Activated CD8-positive, alpha-beta memory T cell treated with anti-CD3 and anti-CD28 coated beads, Interleukin-2, amount 10 ng/mL, durations not matched to agents 7 days and 5 days (primary cell): ENCODE results near the gene CTF1. TPM values are rescaled to one million over a fixed set of nuclear protein-coding genes. Genes with fewer than 3 reads are reported as not detected.

Experiments
- ATAC-seq: fragments of 150-1000 bp; cut with Tn5 transposase; one replicate; pipeline ENCODE4 v1.10.0; 2021; ENCODE audit warnings: moderate library complexity
- CTCF ChIA-PET: fragments of 350-600 bp; sonication (Branson Sonifier 250); formaldehyde crosslinking; loops from one replicate; lab custom pipeline; 2021; ENCODE audit warnings: antibody characterized with exemption; lab: Charles Lee
- DNase-seq: peaks from one replicate; pipeline ENCODE4 v3.0.0-alpha.2; 2020
- H3K27ac Mint-ChIP-seq: one replicate; pipeline ENCODE4 v1.8.0; 2021; ENCODE audit warnings: mild to moderate bottlenecking, mixed read lengths
- H3K27me3 Mint-ChIP-seq: one replicate; pipeline ENCODE4 v1.8.0; 2021; ENCODE audit warnings: mixed read lengths
- H3K36me3 Mint-ChIP-seq: one replicate; pipeline ENCODE4 v1.8.0; 2021; ENCODE audit warnings: mild to moderate bottlenecking, mixed read lengths
- H3K4me1 Mint-ChIP-seq: one replicate; pipeline ENCODE4 v1.8.0; 2021; ENCODE audit warnings: mixed read lengths
- H3K4me3 Mint-ChIP-seq: one replicate; pipeline ENCODE4 v1.8.0; 2021; ENCODE audit warnings: mild to moderate bottlenecking, moderate library complexity, mixed read lengths
- H3K9me3 Mint-ChIP-seq: one replicate; pipeline ENCODE4 v1.8.0; 2022; ENCODE audit warnings: low read depth, mixed read lengths
- total RNA-seq, 2 experiments: library from RNA; stranded (reverse); gene quantifications; one replicate each; pipeline ENCODE4 v1.2.3, GENCODE V29; 2021

Gene CTF1
- total RNA-seq, 2 experiments from 2014 or later = 0.35 to 0.47 TPM

- ATAC-seq = peak; percentile 79
- CTCF ChIA-PET = interaction anchor here (0.8 kb wide), 1 partner anchor 79 kb away, joined by 5 read pairs; no protein-coding TSS in a partner anchor
Observed at GRCh38 chr16:30922960-30923535, 26.6 kb downstream of the CTF1 start.

GRCh38 chr16:30923554-30924075, 27.2 kb downstream of the CTF1 start, which contains the start of gene FBXL19:
Gene FBXL19 (plus strand): TSS chr16:30923572. CDS start chr16:30925755, 2,183 bp downstream.
- ATAC-seq (no peak), DNase-seq (peak; percentile 57)
- Mint-ChIP-seq H3K27me3 (no peaks in the 10 kb centered on the region), H3K36me3 (no peaks in the 10 kb centered on the region), H3K4me1 (peaks cover 21% of the 10 kb centered on the region), H3K9me3 (no peaks in the 10 kb centered on the region), H3K4me3 (peak within 1 kb of the TSS; percentile 87), H3K27ac (peak within 1 kb of the TSS; percentile 99)
- CTCF ChIA-PET = interaction anchor here (0.8 kb wide), 1 partner anchor 79 kb away, joined by 5 read pairs; no protein-coding TSS in a partner anchor

More at GRCh38 chr16:30922960-30923535, 26.6 kb downstream of the CTF1 start:
- H3K27me3 Mint-ChIP-seq = no peaks in the 10 kb centered on the region
- H3K27ac Mint-ChIP-seq = peak overlapping the region; percentile 99
- DNase-seq = peak; percentile 99
- no peaks in the 10 kb centered on the region for H3K9me3 Mint-ChIP-seq
- H3K4me1 Mint-ChIP-seq = peaks cover 20% of the 10 kb centered on the region
- peak overlapping the region; percentile 87 for H3K4me3 Mint-ChIP-seq
- no peaks in the 10 kb centered on the region for H3K36me3 Mint-ChIP-seq

GRCh38 chr16:30924076-30924912, 27.9 kb downstream of the CTF1 start:
- Mint-ChIP-seq H3K4me3 (peak overlapping the region; percentile 64), H3K9me3 (no peaks in the 10 kb centered on the region), H3K36me3 (no peaks in the 10 kb centered on the region), H3K27ac (no peak overlapping the region), H3K4me1 (peaks cover 26% of the 10 kb centered on the region), H3K27me3 (no peaks in the 10 kb centered on the region)
- DNase-seq = peak; percentile 48
- CTCF ChIA-PET = interaction anchor here (0.8 to 5.3 kb wide), 6 partner anchors 10 to 85 kb away, joined by 3 to 38 read pairs (median 4); no protein-coding TSS in a partner anchor
- no peak for ATAC-seq

GRCh38 chr16:30924913-30925631, 28.7 kb downstream of the CTF1 start:
- peak overlapping the region; percentile 64 for H3K4me3 Mint-ChIP-seq
- H3K4me1 Mint-ChIP-seq = peaks cover 26% of the 10 kb centered on the region
- no peaks in the 10 kb centered on the region for H3K27me3 Mint-ChIP-seq
- CTCF ChIA-PET = interaction anchor here (0.6 to 5.3 kb wide), 7 partner anchors 9 to 130 kb away, joined by 3 to 38 read pairs (median 4); no protein-coding TSS in a partner anchor
- H3K9me3 Mint-ChIP-seq = no peaks in the 10 kb centered on the region
- ATAC-seq = no peak
- DNase-seq = no peak
- no peak overlapping the region for H3K27ac Mint-ChIP-seq
- H3K36me3 Mint-ChIP-seq = no peaks in the 10 kb centered on the region

DNA sequence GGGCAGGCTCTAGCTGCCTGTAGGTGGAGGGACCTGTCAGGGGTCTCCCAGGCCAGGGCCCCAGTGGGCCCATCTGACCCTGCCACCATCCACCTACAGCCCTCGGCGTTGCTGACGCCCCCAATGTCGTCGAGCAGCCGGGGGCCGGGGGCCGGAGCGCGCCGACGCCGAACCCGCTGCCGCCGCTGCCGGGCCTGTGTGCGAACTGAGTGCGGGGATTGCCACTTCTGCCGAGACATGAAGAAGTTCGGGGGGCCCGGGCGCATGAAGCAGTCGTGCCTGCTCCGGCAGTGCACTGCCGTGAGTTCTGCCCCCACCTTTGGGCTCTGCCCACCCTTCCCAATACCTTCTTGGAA, 29.2 kb downstream of the CTF1 start:
- Mint-ChIP-seq H3K36me3 (no peaks in the 10 kb centered on the region), H3K4me3 (no peak overlapping the region), H3K9me3 (no peaks in the 10 kb centered on the region), H3K4me1 (peaks cover 26% of the 10 kb centered on the region), H3K27ac (no peak overlapping the region), H3K27me3 (no peaks in the 10 kb centered on the region)
- DNase-seq = no peak
- no peak for ATAC-seq
- CTCF ChIA-PET = interaction anchor here (0.6 to 5.3 kb wide), 4 partner anchors 9 to 129 kb away, joined by 4 to 38 read pairs (median 4); no protein-coding TSS in a partner anchor

DNA sequence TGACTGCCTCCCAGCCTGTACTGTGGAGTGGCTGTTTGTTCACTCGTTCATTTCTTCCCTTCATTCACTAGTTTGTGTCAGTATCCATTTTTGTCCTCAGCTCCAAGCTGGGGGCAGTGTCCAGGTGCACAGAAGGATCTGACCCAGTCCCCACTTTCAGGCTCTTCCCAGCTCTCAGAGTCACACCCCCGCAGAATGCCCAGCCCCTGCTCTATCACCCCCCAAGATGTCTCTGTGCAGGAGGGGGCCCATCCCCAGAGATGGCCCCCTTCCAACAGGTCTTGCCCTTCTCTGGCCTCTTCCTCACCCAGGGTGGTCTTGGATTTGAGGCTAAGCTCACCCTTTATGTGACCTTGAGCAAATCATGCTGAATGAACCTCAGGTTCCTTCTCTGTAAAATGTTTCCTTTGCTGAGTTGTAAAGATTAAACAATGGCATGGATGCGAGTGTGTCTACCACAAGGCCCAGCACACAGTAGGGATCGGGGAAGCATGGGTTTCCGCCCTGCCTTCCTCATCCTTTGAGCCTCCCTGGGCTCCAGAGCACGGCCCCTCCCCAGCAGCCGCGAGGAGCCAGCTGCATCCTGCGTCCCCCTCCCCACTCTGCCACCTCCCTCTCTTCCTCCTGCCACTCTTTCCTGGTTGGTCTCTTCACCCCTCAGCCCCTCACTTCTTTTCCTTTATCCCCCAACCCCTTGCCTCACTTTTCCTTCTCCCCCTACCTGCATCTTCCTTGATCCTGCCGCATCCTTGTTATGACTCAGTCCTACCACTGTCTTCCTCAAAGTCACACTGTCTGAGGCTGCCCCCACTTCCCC, 29.8 kb downstream of the CTF1 start:
- ATAC-seq (no peak), DNase-seq (no peak)
- Mint-ChIP-seq H3K27me3 (no peaks in the 10 kb centered on the region), H3K4me3 (peak overlapping the region; percentile 1), H3K27ac (no peak overlapping the region), H3K9me3 (no peaks in the 10 kb centered on the region), H3K4me1 (peaks cover 22% of the 10 kb centered on the region), H3K36me3 (peaks cover 1% of the 10 kb centered on the region)
- CTCF ChIA-PET = interaction anchor here (1.3 to 5.3 kb wide), 2 partner anchors 16 to 81 kb away, joined by 4 to 38 read pairs; no protein-coding TSS in a partner anchor

- CTCF ChIA-PET = interaction anchor here (1.0 to 5.3 kb wide), 2 partner anchors 16 to 25 kb away, joined by 3 to 38 read pairs; no protein-coding TSS in a partner anchor
- H3K4me1 Mint-ChIP-seq = peaks cover 19% of the 10 kb centered on the region
- H3K4me3 Mint-ChIP-seq = no peak overlapping the region
- no peak overlapping the region for H3K27ac Mint-ChIP-seq
- H3K9me3 Mint-ChIP-seq = no peaks in the 10 kb centered on the region
- ATAC-seq (no peak), DNase-seq (no peak)
- H3K36me3 Mint-ChIP-seq = peaks cover 4% of the 10 kb centered on the region
- no peaks in the 10 kb centered on the region for H3K27me3 Mint-ChIP-seq
Observed at GRCh38 chr16:30926937-30927788, 30.7 kb downstream of the CTF1 start.

- H3K4me1 Mint-ChIP-seq = peaks cover 19% of the 10 kb centered on the region
- no peak for ATAC-seq
- H3K4me3 Mint-ChIP-seq = no peak overlapping the region
- H3K36me3 Mint-ChIP-seq = peaks cover 6% of the 10 kb centered on the region
- H3K27ac Mint-ChIP-seq = no peak overlapping the region
- H3K9me3 Mint-ChIP-seq = no peaks in the 10 kb centered on the region
- H3K27me3 Mint-ChIP-seq = no peaks in the 10 kb centered on the region
- CTCF ChIA-PET = interaction anchor here (1.0 to 5.3 kb wide), 2 partner anchors 15 to 26 kb away, joined by 3 to 38 read pairs; no protein-coding TSS in a partner anchor
- peak; percentile 55 for DNase-seq
Observed at GRCh38 chr16:30927789-30928378, 31.5 kb downstream of the CTF1 start.

- CTCF ChIA-PET = interaction anchor here (5.3 kb wide), 1 partner anchor 14 kb away, joined by 38 read pairs; no protein-coding TSS in a partner anchor
- no peak for ATAC-seq
- H3K4me1 Mint-ChIP-seq = peaks cover 19% of the 10 kb centered on the region
Observed at GRCh38 chr16:30928390-30928789, 32.0 kb downstream of the CTF1 start.

DNA sequence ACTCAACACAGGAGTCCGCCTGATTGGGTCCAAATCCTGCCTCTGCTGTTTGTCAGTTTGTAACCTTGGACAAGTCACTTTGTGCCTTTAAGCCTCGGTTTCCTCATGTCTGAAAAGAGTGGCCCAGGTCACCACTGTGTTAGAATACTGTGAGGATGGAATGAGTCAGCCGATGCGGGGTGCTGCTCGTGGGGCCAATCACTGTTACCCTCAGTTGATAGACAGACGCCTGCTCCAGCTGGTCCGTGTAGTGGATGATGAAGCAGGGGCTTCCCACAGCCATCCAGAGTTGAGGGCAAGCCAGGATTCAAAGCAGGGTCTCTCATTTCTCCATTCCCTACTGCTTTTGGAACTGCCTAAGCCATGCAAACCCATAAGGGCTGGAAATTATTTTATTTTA, 32.8 kb downstream of the CTF1 start:
- Mint-ChIP-seq H3K36me3 (peaks cover 6% of the 10 kb centered on the region), H3K4me3 (no peak overlapping the region)

More at GRCh38 chr16:30928390-30928789, 32.0 kb downstream of the CTF1 start:
- Mint-ChIP-seq H3K27ac (no peak overlapping the region), H3K9me3 (no peaks in the 10 kb centered on the region), H3K36me3 (peaks cover 6% of the 10 kb centered on the region), H3K27me3 (no peaks in the 10 kb centered on the region), H3K4me3 (no peak overlapping the region)
- no peak for DNase-seq

DNA sequence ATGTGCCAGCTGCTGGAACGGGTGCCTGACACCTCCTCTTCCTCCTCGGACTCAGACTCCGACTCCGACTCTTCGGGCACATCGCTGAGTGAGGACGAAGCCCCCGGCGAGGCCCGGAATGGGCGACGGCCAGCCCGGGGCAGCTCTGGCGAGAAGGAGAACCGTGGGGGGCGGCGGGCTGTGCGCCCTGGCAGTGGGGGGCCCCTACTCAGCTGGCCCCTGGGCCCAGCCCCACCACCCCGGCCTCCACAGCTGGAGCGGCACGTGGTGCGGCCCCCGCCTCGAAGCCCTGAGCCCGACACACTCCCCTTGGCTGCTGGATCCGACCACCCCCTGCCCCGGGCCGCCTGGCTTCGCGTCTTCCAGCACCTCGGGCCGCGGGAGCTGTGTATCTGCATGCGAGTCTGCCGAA, 33.8 kb downstream of the CTF1 start:
- no peak overlapping the region for H3K4me3 Mint-ChIP-seq
- no peaks in the 10 kb centered on the region for H3K27me3 Mint-ChIP-seq
- CTCF ChIA-PET = interaction anchor here (4.0 kb wide), 1 partner anchor 12 kb away, joined by 23 read pairs; no protein-coding TSS in a partner anchor
- H3K36me3 Mint-ChIP-seq = peaks cover 6% of the 10 kb centered on the region
- no peaks in the 10 kb centered on the region for H3K9me3 Mint-ChIP-seq
- no peak overlapping the region for H3K27ac Mint-ChIP-seq
- no peak for ATAC-seq
- DNase-seq = no peak
- H3K4me1 Mint-ChIP-seq = peaks cover 21% of the 10 kb centered on the region

More for the DNA sequence above, 32.8 kb downstream of the CTF1 start:
- peak; percentile 38 for ATAC-seq
- Mint-ChIP-seq H3K4me1 (peaks cover 19% of the 10 kb centered on the region), H3K9me3 (no peaks in the 10 kb centered on the region), H3K27ac (no peak overlapping the region), H3K27me3 (no peaks in the 10 kb centered on the region)
- CTCF ChIA-PET = interaction anchor here (5.3 kb wide), 1 partner anchor 14 kb away, joined by 38 read pairs; no protein-coding TSS in a partner anchor
- peak; percentile 60 for DNase-seq
